Globus pallidus (tissue), 1 donor: ENCODE results near the gene SLC34A2.

Experiments used
- DNase-seq: peaks from one replicate; pipeline ENCODE4 v3.0.0-alpha.2; 2015; ENCODE audit warnings: low spot score

Gene SLC34A2

DNA sequence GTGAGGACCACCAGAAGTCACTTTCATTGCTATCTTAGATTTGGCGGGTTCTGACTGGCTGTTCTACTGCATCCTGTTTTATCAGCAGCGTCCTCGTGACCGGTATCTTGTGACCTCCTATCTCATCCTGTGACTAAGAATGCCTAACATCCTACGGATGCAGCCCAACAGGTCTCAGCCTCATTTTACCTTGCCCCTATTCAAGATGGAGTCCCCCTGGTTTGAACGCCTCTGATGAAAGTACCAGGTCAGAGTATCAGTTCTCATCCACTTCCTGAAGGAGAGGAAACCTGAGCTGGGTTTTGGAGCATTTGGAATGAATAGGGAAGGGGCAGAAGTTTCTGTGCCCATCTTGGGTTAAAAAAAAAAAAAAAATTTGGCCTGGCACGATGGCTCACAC, 70.2 kb downstream of the SLC34A2 start:
- no peak for DNase-seq

DNA sequence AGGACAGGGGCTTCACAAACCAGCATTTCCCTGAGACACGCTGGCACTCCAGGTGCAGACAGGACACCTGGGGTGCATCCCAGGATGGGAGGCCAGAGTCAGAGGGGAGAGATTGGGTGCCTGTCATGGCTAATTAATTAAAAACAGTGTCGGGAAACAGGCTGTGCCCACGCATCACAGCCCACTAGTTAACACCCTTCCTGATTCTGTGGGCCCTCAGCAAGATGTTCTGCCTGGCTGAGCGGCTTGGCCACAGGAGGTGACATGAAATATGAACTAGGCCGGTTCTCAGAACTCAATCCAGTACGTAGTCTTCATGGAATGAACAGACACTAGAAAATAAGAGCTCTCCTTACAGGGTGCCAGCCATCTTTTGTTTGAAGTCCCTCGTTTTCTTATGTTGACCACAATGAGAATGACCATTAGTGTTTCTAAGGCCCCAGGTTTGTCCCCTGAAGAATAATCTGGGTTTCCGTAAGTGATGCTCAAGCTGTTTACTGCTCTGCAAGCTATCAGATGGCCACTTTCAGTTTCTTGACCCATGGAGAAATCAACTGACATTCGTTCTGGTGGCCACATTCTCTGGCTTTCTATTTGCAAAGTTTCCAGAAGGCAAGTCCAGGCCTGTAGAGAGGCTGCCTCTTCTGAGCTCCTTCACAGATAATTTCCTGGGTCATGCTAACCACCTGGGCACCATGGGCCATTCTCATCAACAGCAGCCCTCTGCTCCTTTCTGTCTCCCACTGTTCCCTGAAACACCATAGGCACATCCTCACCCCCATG, 72.3 kb downstream of the SLC34A2 start:
- DNase-seq: no peak
